HG03064 (cell line): ENCODE measurements around the gene OPCML.

Source experiments
- ATAC-seq: cut with Tn5 transposase; IDR thresholded peaks from one replicate; pipeline ENCODE4 v1.9.1; 2021; ENCODE audit warnings: low read depth; ENCODE audit not compliant: unreplicated experiment

Gene OPCML

DNA sequence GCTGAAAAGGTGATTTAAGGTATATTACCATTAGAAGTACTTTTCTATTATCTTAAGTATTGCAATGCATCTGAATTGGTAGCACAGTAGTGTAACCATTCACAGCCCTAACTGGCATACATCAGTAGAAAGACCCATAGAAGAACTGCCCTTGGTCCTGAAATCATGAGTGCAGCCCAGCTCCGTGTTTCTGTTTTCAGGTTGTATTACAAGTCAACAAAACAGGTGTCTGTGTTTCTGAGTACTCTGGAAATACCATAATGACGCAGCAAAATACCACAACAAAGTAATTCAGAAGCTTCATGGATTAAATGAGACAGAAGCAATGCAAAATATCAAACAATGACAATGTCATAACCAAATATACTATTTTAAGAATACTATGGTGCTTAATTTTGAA, 226.3 kb downstream of the OPCML start:
- ATAC-seq: no peak

DNA sequence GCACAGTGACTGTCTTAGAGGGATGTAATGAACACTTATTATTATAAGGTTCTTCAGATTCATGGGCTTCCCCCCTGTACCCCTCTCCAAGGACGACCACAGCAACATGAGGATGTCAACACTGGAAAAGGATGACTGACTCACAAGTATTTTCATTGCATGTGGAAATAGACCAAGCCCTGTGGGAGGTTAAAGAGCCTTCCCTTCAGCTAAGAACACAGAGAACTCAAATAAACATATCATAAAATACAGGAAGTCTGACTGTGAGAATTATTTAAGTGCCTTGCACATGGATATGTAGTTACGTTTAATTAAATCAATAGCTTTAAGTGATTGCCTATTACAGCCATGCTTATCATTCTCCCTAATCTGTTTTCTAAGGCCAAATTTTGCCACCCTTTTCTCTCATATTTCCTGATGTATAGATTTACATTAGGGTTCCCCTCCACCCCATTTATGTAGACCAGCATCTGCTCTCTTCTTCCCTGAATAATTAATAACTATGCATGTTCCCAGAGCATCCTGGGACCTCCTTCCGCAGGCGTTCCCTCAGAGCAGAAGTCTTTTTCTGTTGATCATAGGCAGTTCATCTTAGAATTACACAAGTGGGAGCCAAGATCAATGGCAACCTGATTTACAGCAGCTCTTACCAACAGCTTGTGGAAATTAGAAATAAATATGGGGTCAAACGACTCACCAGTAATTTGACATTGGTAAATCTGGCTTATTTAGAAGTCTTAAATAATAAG, 226.9 kb downstream of the OPCML start:
- no peak for ATAC-seq

DNA sequence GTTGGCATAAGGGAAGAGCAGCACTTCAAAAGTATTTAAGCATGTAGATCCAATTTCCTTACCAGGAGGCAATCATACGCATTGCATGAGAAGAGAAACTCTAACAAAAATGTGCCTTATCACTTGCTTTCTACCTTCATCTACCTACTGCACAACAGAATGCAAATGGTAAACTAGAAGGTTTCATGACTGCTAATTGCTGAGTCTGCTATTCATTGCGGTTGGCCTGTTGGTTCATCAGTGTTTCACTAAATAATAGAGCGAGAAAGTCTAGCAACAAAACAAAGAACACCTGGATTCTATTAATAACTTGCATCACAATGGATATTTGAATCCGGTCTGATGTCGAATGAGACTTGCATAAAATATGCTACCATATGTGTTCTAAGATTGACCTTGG, 229.0 kb downstream of the OPCML start:
- no peak for ATAC-seq

DNA sequence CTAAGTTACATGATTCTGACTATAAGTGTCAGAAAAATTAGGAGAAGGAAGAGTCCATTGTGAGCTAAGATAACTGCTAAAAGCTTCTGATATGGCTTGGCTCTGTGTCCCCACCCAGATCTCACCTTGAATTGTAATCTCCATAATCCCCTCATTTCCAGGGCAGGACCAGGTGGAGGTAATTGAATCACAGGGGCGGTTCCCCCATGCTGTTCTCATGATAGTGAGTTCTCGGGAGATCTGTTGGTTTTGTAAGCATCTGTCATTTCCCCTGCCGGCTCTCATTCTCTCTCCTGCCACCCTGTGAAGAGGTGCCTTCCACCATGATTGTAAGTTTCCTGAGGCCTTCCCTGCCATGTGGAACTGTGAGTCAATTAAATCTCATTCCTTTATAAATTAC, 230.2 kb downstream of the OPCML start:
- no peak for ATAC-seq

DNA sequence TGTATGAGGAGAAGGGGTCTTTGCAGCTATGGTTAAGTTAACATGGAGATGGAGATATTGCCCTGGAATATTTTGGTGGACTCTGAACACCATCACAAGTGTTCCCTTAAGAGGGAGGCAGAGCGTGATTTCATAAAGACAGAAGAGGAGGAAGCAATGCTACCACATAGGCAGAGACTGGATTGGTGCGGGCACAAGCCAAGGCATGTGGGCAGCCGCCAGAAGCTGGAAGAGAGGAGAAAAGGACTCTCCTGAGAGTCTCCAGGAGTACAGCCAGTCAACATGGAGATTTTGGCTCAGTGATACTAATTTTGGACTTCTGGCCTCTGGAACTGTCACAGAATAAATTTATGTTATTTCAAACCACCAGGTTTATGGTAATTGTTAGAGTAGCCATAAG, 231.6 kb downstream of the OPCML start:
- no peak for ATAC-seq

DNA sequence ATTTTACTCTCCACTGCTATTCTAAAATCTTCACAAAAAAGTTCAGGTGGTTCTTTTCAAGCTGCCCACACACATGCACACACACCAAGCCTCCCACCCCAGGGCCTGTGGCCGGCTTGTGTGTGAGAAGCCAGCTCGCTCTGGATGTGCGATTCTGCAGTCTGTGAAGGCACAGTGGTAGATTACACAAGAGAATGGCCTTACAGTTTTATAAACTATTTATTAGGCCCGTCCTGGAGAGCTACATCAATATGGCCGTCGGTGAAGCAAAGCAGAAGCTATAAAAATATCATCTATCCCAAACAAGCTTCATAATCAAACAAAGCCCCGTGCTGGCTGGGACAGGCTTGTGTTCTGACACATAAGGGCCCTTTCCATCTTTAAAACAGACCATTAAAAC, 240.5 kb downstream of the OPCML start:
- no peak for ATAC-seq

DNA sequence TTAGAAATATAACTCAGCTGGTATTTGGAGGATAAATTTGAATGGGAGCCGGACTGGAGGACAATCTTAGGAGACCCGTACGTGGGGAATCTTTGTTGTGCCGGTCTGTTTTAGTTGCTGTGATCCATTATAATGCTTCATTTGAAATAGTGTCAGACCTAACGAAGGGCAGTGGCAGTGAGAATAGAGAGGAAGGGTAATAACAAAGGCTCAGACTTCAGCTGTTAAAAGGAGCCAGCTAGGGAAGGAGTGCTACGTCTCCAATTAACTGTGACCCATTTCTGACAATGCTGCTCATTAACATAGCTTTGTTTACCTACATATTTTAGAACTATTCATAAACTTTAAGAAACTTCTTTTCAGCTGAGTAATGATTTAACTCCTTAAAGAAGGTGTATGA, 246.9 kb downstream of the OPCML start:
- ATAC-seq: no peak

DNA sequence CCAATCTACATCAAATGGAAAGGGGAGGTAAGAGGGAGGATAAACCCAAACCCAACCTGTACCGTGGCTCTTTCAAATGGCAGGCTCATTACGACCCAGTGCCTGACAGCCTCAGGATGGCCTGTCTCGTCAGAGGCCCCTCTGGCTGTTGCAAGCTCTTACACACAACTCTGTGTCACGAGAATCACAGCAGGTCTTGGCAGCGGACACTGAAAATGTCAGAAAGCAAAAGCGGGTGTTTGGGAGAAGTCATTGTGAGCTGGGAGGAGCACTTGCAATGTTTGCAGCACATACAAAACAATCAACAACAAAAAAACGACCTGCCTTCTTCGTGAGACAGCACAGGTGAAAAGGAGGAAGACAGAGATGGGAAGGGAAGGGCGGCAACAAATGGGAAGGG, 248.1 kb downstream of the OPCML start:
- no peak for ATAC-seq

DNA sequence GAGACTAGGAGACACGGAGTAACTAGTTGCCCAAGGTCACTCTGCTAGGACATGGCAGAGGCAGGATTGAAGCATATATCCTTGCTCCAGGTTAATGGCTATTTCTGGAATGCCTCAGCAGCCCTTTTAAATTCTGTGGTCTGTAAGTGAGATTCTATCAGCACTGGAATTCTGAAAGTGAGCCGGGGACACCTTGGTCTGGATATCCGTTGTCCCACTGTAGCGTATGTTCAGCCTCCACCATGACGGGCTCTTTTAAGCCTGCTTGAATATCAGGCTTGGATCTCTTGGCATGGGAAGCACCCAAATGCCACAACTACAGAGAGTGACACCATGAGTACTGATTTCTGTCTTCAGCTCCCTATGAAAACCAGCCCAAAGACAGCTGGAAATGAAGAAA, 254.4 kb downstream of the OPCML start:
- ATAC-seq: no peak

DNA sequence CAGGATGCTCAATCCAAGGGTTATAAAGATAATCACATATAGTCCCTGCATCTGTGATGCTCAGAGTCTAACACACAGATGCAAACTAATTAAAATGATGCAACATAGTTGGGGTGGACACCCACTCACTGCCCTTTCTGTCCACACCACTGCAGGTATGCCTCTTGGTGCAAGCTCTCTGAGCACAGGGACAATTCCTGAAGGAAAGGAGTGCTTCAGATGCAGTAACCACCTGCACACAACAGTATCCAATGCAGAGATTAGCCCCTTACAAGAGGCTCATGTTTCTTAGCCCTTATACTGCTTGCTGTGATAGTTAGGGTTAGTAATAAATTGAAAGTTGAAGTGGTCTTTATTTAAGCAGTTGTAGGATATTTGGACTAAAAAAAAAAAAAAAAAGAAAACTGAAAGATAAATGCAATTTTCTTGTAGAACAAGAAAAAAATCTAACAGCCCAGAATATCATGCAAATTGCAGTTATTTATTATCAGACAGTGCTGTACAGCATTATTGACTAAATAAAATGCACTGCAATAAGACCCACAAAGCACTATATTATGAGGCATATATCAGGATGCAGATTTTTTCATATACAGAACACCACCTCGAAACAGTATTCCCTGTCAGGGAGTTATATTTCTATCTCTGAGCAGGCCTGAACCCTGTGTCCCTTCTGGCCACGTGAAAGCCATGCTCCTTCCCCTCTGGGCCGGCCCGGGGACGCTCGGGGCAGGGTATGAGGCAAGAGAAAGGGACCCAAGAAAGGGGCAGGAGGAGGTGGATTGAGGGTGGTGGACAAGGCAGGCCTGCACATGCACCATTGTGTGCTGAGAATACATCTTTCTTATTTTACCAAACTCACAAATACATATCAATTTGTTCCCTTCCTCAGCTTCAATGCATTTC, 260.2 kb downstream of the OPCML start:
- ATAC-seq: no peak

DNA sequence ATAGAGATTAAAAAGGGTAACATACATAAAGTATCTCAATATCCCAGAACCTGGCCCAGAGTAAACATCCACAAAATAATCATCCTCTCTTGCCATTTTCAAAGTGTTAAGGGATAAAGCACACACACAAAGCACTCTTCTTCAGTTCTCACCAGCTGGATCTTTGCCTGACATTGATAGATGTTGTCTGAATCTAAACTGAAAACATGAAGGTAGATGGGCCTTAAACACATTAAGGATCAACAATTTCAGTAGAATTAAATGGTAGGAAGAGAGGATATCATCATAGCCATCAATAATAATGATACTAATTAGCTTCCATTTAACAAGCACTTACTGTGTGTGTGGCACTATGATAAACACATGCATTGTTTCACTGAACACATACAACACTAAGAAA, 261.1 kb downstream of the OPCML start:
- no peak for ATAC-seq

DNA sequence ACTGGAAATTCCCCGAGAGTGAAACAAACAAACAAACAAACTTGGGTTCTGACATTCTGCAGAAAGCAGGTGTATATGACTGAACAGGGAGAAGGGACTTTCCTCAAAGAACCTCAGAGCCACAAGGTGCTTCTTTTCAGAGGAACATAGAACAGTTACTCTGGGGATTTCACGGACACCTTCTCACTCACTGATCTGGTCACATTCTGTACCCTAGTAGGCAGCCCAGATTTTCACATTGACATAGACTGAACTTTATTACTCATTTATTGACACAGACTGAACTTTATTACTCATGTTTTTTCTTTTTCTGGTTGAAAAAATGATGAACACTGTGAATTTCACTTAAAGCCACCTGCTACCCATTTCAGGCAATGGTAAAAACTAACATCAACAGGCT, 263.0 kb downstream of the OPCML start:
- ATAC-seq: peak; percentile 88

DNA sequence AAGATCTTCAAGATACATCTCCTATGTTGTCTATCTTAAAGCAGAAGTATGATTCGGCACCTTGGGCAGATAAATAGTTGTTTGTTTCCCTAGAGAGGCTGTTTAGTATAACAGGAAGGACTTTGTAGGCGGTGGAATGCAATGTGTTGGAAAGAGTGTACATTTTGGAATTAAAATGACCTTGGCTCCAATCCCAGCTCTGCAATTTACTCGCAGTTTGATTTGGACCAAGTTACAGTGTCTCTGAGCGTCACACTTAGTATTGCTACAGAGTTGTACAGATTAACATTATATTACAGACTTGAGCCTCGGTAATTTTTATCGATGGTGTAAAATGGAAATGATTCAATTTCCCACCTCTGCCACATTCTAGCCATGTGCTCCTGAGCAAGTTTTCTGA, 265.3 kb downstream of the OPCML start:
- ATAC-seq: no peak

DNA sequence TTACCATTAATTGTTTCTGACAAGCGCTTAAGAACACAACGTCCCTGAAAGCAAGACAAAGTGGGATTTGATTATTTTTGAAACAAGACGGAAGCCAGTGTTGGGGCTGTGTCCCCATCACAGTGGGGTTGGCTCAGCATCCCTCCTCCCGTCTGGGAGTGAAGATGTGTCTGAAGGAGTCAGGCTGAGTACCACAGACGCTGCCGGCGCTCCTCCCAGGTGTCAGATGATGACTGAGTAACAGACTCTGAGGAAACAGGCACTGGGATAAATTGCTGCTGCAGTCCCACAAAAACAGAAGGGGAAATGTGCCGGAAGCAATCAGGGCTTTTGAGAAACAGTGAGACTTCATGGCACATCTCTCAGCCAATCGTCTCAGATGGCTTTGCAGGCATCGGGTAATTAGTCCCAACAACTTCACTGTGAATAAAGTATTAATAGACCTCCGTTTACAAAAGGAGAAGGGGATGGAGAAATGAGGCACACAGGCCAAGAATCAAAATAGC, 266.7 kb downstream of the OPCML start:
- ATAC-seq: no peak

DNA sequence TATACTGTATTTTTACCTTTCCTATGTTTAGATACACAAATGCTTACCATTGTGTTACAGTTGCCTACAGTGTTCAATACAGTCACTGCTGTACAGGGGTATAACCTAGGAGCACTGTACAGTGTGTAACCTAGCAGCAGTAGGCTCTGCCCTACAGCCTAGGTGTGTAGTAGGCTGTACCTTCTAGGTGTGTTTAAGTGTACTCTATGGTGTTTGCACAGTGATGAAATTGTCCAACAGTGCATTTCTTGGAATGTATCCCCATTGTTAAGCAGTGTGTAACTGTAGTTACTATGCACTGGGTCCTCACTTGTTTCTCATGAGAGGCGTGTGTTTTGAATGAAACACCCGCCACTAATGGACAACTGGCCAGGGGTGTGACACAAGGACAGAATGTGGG, 269.0 kb downstream of the OPCML start:
- ATAC-seq: no peak

DNA sequence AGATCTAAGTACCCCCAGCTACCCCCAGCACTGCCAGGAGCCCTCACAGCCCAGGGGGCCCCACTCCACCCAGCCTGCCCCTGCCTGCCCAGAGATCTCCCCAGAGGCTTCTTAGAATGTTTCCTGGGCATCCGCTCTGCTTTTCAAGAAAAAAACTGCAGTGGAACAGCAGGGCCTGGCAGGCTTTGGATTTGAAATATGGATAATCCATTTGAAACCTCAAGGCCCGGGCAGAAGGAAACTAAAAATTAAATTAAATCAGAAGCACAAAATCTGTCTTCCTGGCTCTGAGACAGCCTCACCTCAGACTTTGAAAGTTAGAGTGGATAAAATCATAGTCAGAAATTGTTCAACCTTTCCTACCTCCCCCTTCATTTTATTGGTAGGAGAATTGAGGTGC, 273.6 kb downstream of the OPCML start:
- no peak for ATAC-seq

DNA sequence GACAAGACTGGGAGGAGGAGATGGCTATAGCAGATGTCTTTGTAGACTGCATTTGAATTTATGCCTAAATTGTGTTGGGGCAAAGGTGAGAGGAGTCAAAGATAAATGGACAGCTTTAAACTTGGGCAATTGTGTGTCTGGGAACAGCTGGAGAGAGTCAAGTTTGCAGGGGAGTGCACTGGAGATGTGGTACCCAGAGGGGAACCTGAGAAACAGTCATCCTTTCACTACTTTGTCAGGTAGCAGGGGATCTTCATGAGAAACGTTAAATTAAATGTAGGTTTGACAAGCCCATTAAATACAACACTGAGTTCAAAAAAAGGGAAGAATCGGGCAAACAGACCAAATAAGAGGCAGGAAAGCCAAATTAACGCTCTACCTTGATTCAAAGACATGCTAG, 277.7 kb downstream of the OPCML start:
- no peak for ATAC-seq

DNA sequence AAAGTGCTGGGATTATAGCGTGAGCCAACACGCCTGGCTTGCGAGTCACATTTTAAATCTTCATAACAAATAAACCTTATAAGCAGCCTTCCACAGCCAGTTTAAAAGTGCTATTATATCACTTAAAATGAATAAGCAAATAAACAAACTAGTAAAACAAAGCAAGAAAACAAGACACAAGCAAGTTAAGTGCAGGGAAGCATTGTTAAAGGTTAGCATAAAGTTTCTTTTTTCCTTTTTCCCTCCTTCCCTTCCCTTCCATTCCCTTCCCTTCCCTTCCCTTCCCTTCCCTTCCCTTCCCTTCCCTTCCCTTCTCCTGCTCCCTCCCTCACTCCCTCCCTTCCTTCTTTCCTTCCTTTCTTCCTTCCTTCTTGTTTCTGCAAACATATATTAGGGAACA, 278.7 kb downstream of the OPCML start:
- ATAC-seq: no peak

DNA sequence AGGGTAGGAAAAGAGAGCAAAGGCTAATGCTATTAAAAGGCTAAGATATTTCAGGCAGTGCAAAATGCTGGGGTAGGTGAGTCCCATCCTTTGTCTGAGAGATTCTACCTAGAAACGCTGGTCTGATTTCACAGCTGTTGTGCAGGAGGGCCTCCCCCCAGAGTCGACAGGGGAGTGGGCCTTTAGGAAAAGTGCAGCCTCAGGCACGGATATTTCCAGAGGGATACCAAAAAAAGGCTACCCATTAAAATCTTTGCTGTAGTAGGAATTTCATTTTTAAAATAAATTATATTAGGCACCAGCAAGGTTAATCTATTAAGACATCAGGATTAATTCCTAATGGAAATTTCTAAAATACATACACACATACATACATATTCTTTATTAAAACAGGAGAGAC, 280.5 kb downstream of the OPCML start:
- ATAC-seq: no peak

DNA sequence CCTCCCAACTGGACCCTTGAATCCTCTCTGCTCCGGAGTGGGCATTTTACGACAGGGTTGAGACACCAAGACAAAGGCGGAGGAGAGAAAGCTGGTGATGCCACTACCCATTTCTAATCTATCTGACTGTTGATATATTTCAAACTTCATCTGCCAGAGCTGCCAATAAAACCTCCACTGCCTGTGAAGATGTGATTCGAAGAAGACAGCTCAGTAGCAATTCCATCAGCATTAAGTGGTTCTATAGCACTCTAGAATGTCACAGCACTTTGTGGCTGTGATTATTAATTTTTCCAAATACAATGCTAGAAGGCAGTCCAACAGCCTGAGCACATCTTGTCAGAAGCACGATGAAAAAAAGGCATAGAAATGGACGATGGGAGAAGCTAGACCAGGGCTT, 282.8 kb downstream of the OPCML start:
- ATAC-seq: no peak

DNA sequence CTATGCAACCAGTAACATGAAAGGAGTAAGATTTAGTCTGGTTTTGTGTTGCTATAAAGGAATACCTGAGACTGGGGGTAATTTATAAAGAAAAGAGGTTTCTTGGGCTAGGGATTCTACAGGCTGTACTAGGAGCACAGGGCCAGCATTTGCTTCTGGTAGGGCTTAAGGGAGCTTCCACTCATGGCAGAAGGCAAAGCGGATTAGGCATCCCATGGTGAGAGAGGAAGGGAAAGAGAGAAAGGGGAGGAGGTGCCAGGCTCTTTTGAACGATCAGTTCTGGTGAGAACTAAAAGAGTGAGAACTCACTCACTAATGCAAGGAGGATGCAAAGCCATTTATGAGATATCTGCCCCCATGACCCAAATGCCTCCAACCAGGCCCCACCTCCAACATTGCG, 283.2 kb downstream of the OPCML start:
- ATAC-seq: no peak

DNA sequence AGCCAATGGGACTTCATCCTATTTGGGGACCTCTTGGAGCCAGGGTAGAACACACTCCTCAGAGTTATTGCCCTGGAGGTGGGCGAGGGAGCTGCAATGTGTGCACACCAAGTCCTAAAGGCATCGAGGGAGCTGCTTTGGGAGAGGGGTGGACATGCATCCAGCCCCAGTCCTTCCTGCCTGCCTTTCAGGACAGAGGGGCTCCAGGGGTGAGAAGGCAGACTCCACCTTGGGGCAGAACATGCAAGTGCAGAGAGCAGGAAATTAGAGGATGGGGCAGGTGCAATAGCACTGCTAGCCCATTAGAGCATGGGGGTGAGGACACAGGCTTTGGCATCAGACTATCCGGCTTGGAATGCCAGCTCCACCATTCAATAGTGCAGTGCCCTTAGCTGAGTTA, 288.5 kb downstream of the OPCML start:
- ATAC-seq: no peak
